PFSK-1 (cell line): ENCODE results near the gene HNRNPAB.

Experiments used
- POLR2AphosphoS5 ChIP-seq: IDR thresholded peaks from 2 replicates; pipeline ENCODE4 v1.6.1; 2012; ENCODE audit warnings: low read depth, mild to moderate bottlenecking, control low read depth, low read length, moderate library complexity
- REST ChIP-seq, 2 experiments: IDR thresholded peaks; 2 replicates each; pipeline versions ENCODE4 v1.6.1 to v1.8.0; 2011 to 2012; ENCODE audit warnings: low read depth in 2 of 2, low read length in 2 of 2, control low read depth in 1 of 2, inconsistent platforms in 1 of 2, mild to moderate bottlenecking in 1 of 2, moderate library complexity in 1 of 2; ENCODE audit not compliant: insufficient read depth in 1 of 2

- TF ChIP-seq POLR2AphosphoS5, result no peak
- TF ChIP-seq REST (IDR thresholded peaks at IDR 0.05; ENCODE audit: insufficient read depth in 1 of 2, low read depth in 2 of 2, low read length in 2 of 2), result no peak
Observed at GRCh38 chr5:178240766-178241165, 36.4 kb downstream of the HNRNPAB start.
